Lower lobe of right lung (tissue), 2 donors: ENCODE measurements around the gene PXK. TPM values are rescaled to one million over a fixed set of nuclear protein-coding genes. Genes with fewer than 3 reads are reported as not detected.

Experiments
- ATAC-seq, 2 donors: fragments of 200-7000 bp; cut with Tn5 transposase; one replicate each; pipeline ENCODE4 v1.9.1; 2020 to 2022; ENCODE audit warnings: mild to moderate bottlenecking in 2 of 2, moderate library complexity in 2 of 2
- DNase-seq: peaks from one replicate; pipeline ENCODE4 v3.0.0-alpha.2; 2020
- H3K27ac ChIP-seq: fragments of 200-600 bp; one replicate; pipeline ENCODE4 v1.8.0; 2022
- H3K27me3 ChIP-seq: fragments of 200-600 bp; one replicate; pipeline ENCODE4 v1.8.0; 2022; ENCODE audit warnings: low read depth
- H3K36me3 ChIP-seq: fragments of 200-600 bp; one replicate; pipeline ENCODE4 v1.8.0; 2022; ENCODE audit warnings: mild to moderate bottlenecking
- H3K4me1 ChIP-seq: fragments of 200-600 bp; one replicate; pipeline ENCODE4 v1.8.0; 2022
- H3K4me3 ChIP-seq: fragments of 200-600 bp; one replicate; pipeline ENCODE4 v1.8.0; 2022; ENCODE audit warnings: mild to moderate bottlenecking
- H3K9me3 ChIP-seq: fragments of 200-600 bp; one replicate; pipeline ENCODE4 v1.8.0; 2022
- CTCF ChIP-seq: fragments of 200-600 bp; IDR thresholded peaks from one replicate; pipeline ENCODE4 v1.8.0; 2022; ENCODE audit warnings: antibody characterized with exemption, mild to moderate bottlenecking
- intact Hi-C: fragments of 100-400 bp; cut with DNase I; formaldehyde crosslinking; loops from one replicate; pipeline ENCODE4 v1.11.0; 2022
- total RNA-seq: library from RNA; stranded (reverse); fragmentation: NEBNext Ultra II Directional; extraction: Animal tissue kit (Norgen Biotek cat#: 25700); gene quantifications from one replicate; pipeline ENCODE4 v1.2.1, GENCODE V29; 2021
- donor health status: DM: no; HTN: yes; CAD: no; lungs with severe emphysema.

PXK gene
- total RNA-seq, 1 donor from 2014 or later: 23.7 TPM

GRCh38 chr3:58471025-58471887 lies 138.6 kb downstream of the PXK start:
- Histone ChIP-seq H3K4me1 (peaks cover 37% of the 10 kb centered on the region), H3K27ac (peak overlapping the region; percentile 39), H3K36me3 (no peaks in the 10 kb centered on the region), H3K4me3 (no peak overlapping the region), H3K9me3 (no peaks in the 10 kb centered on the region), H3K27me3 (no peaks in the 10 kb centered on the region)
- no peak for TF ChIP-seq CTCF
- DNase-seq (no peak), ATAC-seq (peak; percentile 89 to 93)
- intact Hi-C loops: no loop called here

- Histone ChIP-seq H3K9me3 (no peaks in the 10 kb centered on the region), H3K36me3 (no peaks in the 10 kb centered on the region), H3K4me3 (no peak overlapping the region), H3K4me1 (peaks cover 37% of the 10 kb centered on the region), H3K27ac (no peak overlapping the region), H3K27me3 (no peaks in the 10 kb centered on the region)
- ATAC-seq: no peak
- intact Hi-C loops: no loop called here
- TF ChIP-seq CTCF: no peak
- DNase-seq: no peak
Measured at GRCh38 chr3:58473275-58473674, 140.6 kb downstream of the PXK start.

GRCh38 chr3:58474348-58474911 lies 141.7 kb downstream of the PXK start:
- H3K36me3 ChIP-seq: no peaks in the 10 kb centered on the region
- H3K27me3 ChIP-seq: no peaks in the 10 kb centered on the region
- no peak for DNase-seq
- H3K9me3 ChIP-seq: no peaks in the 10 kb centered on the region
- intact Hi-C loops: no loop called here
- ATAC-seq: peak; percentile 54 to 75
- H3K4me3 ChIP-seq: no peak overlapping the region
- no peak overlapping the region for H3K27ac ChIP-seq
- H3K4me1 ChIP-seq: peaks cover 37% of the 10 kb centered on the region
- no peak for TF ChIP-seq CTCF

- no peak for TF ChIP-seq CTCF
- H3K4me1 ChIP-seq: peaks cover 37% of the 10 kb centered on the region
- DNase-seq: no peak
- H3K27ac ChIP-seq: no peak overlapping the region
- no peaks in the 10 kb centered on the region for H3K27me3 ChIP-seq
- ATAC-seq: no peak
- no peaks in the 10 kb centered on the region for H3K36me3 ChIP-seq
- intact Hi-C loops: no loop called here
- no peaks in the 10 kb centered on the region for H3K9me3 ChIP-seq
- H3K4me3 ChIP-seq: no peak overlapping the region
Measured at GRCh38 chr3:58474967-58475578, 142.4 kb downstream of the PXK start.

Other genes starting within 250 kb of the PXK start
- gene DNASE1L3, start 121.9 kb upstream of the PXK start, total RNA-seq: 12.0 TPM
- 16.2 TPM for gene ABHD6, start 95.1 kb upstream of the PXK start, total RNA-seq
- 11.4 TPM for gene RPP14, start 26.6 kb upstream of the PXK start, total RNA-seq
- 8.7 TPM for gene HTD2, start 26.4 kb upstream of the PXK start, total RNA-seq
- gene PDHB, start 100.9 kb downstream of the PXK start, total RNA-seq: 47.7 TPM
- 8.2 TPM for gene KCTD6, start 159.2 kb downstream of the PXK start, total RNA-seq
- 20.2 TPM for gene ACOX2, start 204.3 kb downstream of the PXK start, total RNA-seq
- 74.5 TPM for gene FAM107A, start 244.5 kb downstream of the PXK start, total RNA-seq